ENCODE results near the gene LTBP1. TPM values are rescaled to one million over a fixed set of nuclear protein-coding genes. Genes with fewer than 3 reads are reported as not detected.

Gene LTBP1
- total and polyA plus RNA-seq, 11 donors = 23.5 to 150 (median 102) TPM

GRCh38 chr2:32940316-32940997 lies 6.3 kb upstream of the LTBP1 start:
- Histone ChIP-seq H3K36me3 (no peaks in the 10 kb centered on the region), H3K9me3 (no peaks in the 10 kb centered on the region), H3K4me1 (peaks cover 0 to 9% (median 0%) of the 10 kb centered on the region in 12 donors), H3K27ac (no peak overlapping the region), H3K4me3 (no peak overlapping the region), H3K27me3 (peaks cover 0 to 5% (median 0%) of the 10 kb centered on the region in 9 donors)
- TF ChIP-seq, protein P1, sequence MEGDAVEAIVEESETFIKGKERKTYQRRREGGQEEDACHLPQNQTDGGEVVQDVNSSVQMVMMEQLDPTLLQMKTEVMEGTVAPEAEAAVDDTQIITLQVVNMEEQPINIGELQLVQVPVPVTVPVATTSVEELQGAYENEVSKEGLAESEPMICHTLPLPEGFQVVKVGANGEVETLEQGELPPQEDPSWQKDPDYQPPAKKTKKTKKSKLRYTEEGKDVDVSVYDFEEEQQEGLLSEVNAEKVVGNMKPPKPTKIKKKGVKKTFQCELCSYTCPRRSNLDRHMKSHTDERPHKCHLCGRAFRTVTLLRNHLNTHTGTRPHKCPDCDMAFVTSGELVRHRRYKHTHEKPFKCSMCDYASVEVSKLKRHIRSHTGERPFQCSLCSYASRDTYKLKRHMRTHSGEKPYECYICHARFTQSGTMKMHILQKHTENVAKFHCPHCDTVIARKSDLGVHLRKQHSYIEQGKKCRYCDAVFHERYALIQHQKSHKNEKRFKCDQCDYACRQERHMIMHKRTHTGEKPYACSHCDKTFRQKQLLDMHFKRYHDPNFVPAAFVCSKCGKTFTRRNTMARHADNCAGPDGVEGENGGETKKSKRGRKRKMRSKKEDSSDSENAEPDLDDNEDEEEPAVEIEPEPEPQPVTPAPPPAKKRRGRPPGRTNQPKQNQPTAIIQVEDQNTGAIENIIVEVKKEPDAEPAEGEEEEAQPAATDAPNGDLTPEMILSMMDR (IDR thresholded peaks at IDR 0.05) = no peak
- TF ChIP-seq POLR2A (IDR thresholded peaks at IDR 0.05) = no peak
- intact Hi-C loops (cut with DNase I) = loop anchor here in 5 of 10 donors (5.0 to 10.0 kb wide), 6 partner anchors 74 to 504 kb away; no protein-coding TSS in a partner anchor
- DNase-seq (no peak), ATAC-seq (no peak)
- WGBS, 4 donors = 93 to 96% (median 94%) methylated on average over 8 of the region's 8 CpGs

GRCh38 chr2:32941944-32942690 lies 4.6 kb upstream of the LTBP1 start:
- Histone ChIP-seq H3K36me3 (no peaks in the 10 kb centered on the region), H3K4me1 (peaks cover 0 to 13% (median 2%) of the 10 kb centered on the region in 12 donors), H3K9me3 (no peaks in the 10 kb centered on the region), H3K27me3 (peaks cover 0 to 9% (median 0%) of the 10 kb centered on the region in 9 donors), H3K27ac (peak overlapping the region in 5 of 12 donors; percentile 12 to 56 (median 37)), H3K4me3 (no peak overlapping the region)
- TF ChIP-seq, protein P1 (IDR thresholded peaks at IDR 0.05) = no peak
- no peak for TF ChIP-seq POLR2A (IDR thresholded peaks at IDR 0.05)
- intact Hi-C loops (cut with DNase I) = loop anchor here in 5 of 10 donors (5.0 to 10.0 kb wide), 6 partner anchors 73 to 503 kb away; no protein-coding TSS in a partner anchor
- whole genome bisulfite sequencing, 4 donors = 76 to 82% (median 80%) methylated on average over 8 of the region's 8 CpGs
- ATAC-seq = peak in 2 of 4 donors; percentile 49 to 57
- DNase-seq = no peak

DNA sequence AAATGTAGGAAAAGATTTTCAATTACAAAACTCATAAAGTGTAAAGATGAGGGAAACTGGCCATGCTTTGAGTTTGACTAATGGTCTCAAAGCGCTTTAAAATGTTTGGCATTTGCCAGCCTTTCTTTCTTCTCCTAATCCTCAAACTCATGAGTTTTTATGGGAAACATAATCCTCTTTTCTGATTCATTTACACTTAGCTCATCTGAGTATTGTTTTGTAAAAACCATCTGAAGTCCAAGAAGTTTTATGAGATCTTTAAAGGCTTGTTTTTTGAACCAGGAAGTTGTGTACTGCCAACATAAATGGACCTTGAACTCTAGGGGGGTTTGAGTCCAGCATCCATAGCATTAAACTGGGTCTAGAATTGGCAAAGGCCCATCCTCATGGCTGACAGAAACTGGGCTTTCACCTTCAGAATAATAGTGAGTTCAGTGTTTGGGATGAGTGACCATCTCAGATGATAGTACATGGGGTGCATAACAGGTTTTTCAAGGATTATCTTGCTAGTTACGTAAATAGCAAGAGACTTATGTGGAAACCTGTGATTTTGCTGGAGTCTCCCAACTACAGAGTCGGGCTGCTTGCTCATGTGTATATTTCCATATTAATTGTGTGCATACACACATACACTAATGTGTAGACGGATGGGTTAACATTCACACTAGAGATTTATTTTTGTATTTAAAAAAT lies 3.8 kb upstream of the LTBP1 start:
- WGBS, 4 donors = 93 to 98% (median 94%) methylated on average over 4 of the region's 4 CpGs
- intact Hi-C loops (cut with DNase I) = loop anchor here in 5 of 10 donors (5.0 to 10.0 kb wide), 6 partner anchors 72 to 502 kb away; no protein-coding TSS in a partner anchor
- Histone ChIP-seq H3K4me1 (peaks cover 0 to 14% (median 2%) of the 10 kb centered on the region in 12 donors), H3K9me3 (no peaks in the 10 kb centered on the region), H3K36me3 (no peaks in the 10 kb centered on the region), H3K27me3 (peaks cover 0 to 14% (median 0%) of the 10 kb centered on the region in 9 donors), H3K27ac (peak overlapping the region in 2 of 12 donors; percentile 37 to 56), H3K4me3 (no peak overlapping the region)
- ATAC-seq (no peak), DNase-seq (no peak)
- TF ChIP-seq POLR2A (IDR thresholded peaks at IDR 0.05) = no peak
- TF ChIP-seq, protein P1 (IDR thresholded peaks at IDR 0.05) = no peak
